PC-9 (cell line): Measurements from ENCODE around the gene UNCX. TPM values are rescaled to one million over a fixed set of nuclear protein-coding genes. Genes with fewer than 3 reads are reported as not detected.

Experiments used
- BruUV-seq: library from RNA; stranded (reverse); fragments of 400-500 nt; replicated peaks from 2 replicates; lab custom pipeline; 2021; lab: Mats Ljungman, UMichigan
- CTCF ChIA-PET: fragments of 300-600 bp; sonication (Branson Sonifier 250); formaldehyde crosslinking; loops from one replicate; lab custom pipeline; 2022; ENCODE audit warnings: antibody characterized with exemption; lab: Charles Lee
- POLR2A ChIA-PET: fragments of 300-600 bp; sonication (Branson Sonifier 250); formaldehyde crosslinking; loops from one replicate; lab custom pipeline; 2022; ENCODE audit warnings: antibody characterized with exemption; ENCODE audit not compliant: unreplicated experiment; lab: Charles Lee
- DNase-seq, 2 experiments: peaks; one replicate each; pipeline versions ENCODE4 v3.0.0 to v3.0.0-alpha.2; 2015 to 2022; ENCODE audit warnings: mixed read lengths in 1 of 2
- H2AFZ ChIP-seq: fragments of 200-600 bp; sonication (generic); 2 replicates; pipeline ENCODE4 v1.8.1; 2017; ENCODE audit warnings: antibody characterized with exemption
- H3F3A ChIP-seq: fragments of 200-600 bp; sonication (generic); 2 replicates; pipeline ENCODE4 v1.8.1; 2017; ENCODE audit warnings: antibody characterized with exemption, mild to moderate bottlenecking, low read depth; ENCODE audit not compliant: insufficient read depth
- H3K27ac ChIP-seq: fragments of 200-600 bp; sonication (generic); 2 replicates; pipeline ENCODE4 v1.6.1; 2016; ENCODE audit warnings: mixed run types
- H3K27me3 ChIP-seq: fragments of 200-600 bp; sonication (generic); 2 replicates; pipeline ENCODE4 v1.6.1; 2016; ENCODE audit warnings: low read depth, mixed run types; ENCODE audit not compliant: insufficient read depth
- H3K36me3 ChIP-seq: fragments of 200-600 bp; sonication (generic); 2 replicates; pipeline ENCODE4 v1.6.1; 2016; ENCODE audit warnings: low read depth, mixed run types
- H3K4me1 ChIP-seq: fragments of 200-600 bp; sonication (generic); replicated peaks from 2 replicates; pipeline ENCODE4 v1.6.1; 2016; ENCODE audit warnings: mixed run types; ENCODE audit not compliant: insufficient read depth
- H3K4me2 ChIP-seq: fragments of 200-600 bp; sonication (generic); 2 replicates; pipeline ENCODE4 v1.6.1; 2017; ENCODE audit warnings: mixed run types
- H3K4me3 ChIP-seq: fragments of 200-600 bp; sonication (generic); 2 replicates; pipeline ENCODE4 v1.6.1; 2016; ENCODE audit warnings: mixed run types
- H3K79me2 ChIP-seq: fragments of 200-600 bp; sonication (generic); 2 replicates; pipeline ENCODE4 v1.6.1; 2017; ENCODE audit warnings: low read depth, mixed run types
- H3K9me2 ChIP-seq: fragments of 200-600 bp; sonication (generic); 2 replicates; pipeline ENCODE4 v1.8.1; 2017; ENCODE audit warnings: mild to moderate bottlenecking; ENCODE audit not compliant: insufficient read depth
- H3K9me3 ChIP-seq: fragments of 200-600 bp; sonication (generic); 2 replicates; pipeline ENCODE4 v1.8.1; 2016; ENCODE audit warnings: low read depth; ENCODE audit not compliant: insufficient read depth
- H4K20me1 ChIP-seq: fragments of 200-600 bp; sonication (generic); 2 replicates; pipeline ENCODE4 v1.8.1; 2017; ENCODE audit not compliant: insufficient read depth
- EZH2 ChIP-seq: fragments of 200-600 bp; sonication (generic); IDR thresholded peaks from 2 replicates; pipeline ENCODE4 v1.8.0; 2017; ENCODE audit warnings: antibody characterized with exemption, low read depth
- intact Hi-C: fragments of 100-400 bp; cut with micrococcal nuclease; formaldehyde crosslinking; loops from one replicate; pipeline ENCODE4 v1.10.0; 2022; ENCODE audit not compliant: unreplicated experiment
- total RNA-seq: library from RNA; stranded (reverse); gene quantifications from 2 replicates; pipeline ENCODE4 v1.2.3, GENCODE V29; 2021
- TF ChIP-seq, protein P1 (sequence below): fragments of 200-600 bp; sonication (generic); conservative IDR thresholded peaks from 2 replicates; pipeline ENCODE4 v1.6.1; 2017; ENCODE audit warnings: mixed run types, antibody characterized with exemption, mild to moderate bottlenecking, moderate library complexity

Gene UNCX
- total RNA-seq, 1 experiment from 2014 or later, result not detected

DNA sequence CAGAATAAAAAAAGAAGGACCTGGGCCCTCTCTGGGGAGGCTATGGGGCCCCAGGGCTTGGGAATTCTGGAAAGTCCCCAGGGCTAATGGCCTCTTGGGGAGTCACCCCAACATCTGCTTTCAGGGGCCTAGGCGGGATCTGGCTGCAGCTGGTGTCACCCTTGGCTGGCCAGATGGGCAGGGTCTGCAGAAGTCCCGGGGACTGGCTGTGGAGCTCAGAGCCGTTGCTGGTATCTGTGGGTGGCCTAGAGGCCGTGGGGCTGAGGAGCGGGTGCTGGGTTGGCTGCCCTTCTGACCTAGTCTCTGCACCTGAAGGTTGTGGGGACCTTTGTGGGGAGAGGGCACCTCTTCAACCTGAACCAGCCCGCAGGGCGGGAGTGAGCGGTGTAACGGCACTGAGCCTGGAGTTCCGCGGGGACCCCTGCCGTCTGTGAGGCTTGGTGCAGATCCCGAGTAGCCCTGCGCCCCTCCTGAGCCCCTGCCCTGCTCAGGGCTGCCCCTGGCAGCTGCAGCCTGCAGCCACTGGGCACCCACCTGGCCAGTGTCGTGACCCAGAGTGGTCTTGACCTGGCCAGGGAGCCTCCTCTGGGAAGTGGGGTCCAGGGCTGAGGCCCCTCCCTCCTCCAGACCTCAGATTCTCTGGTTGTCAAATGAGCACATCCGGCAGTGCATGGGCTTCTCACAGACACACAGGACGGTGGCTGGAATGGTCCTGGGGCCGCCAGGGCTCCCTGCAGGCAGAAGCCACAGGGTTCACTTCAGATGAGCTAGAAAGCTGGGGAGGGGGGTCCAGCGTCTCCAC is 51.5 kb downstream of the UNCX start:
- no peak for DNase-seq
- no peaks in the 10 kb centered on the region for H3F3A ChIP-seq
- CTCF ChIA-PET, result no interaction called here
- no peaks in the 10 kb centered on the region for H3K9me3 ChIP-seq
- no TSS peak for BruUV-seq
- no peaks in the 10 kb centered on the region for H4K20me1 ChIP-seq
- no peaks in the 10 kb centered on the region for H3K36me3 ChIP-seq
- POLR2A ChIA-PET, result no interaction called here
- H3K4me3 ChIP-seq, result no peak overlapping the region
- no peaks in the 10 kb centered on the region for H3K9me2 ChIP-seq
- no peak overlapping the region for H2AFZ ChIP-seq
- H3K4me2 ChIP-seq, result no peak overlapping the region
- intact Hi-C loops, result no loop called here
- H3K27me3 ChIP-seq, result peaks cover 86% of the 10 kb centered on the region
- H3K27ac ChIP-seq, result no peak overlapping the region
- H3K4me1 ChIP-seq, result no peaks in the 10 kb centered on the region
- TF ChIP-seq EZH2, result no peak
- TF ChIP-seq, protein P1, sequence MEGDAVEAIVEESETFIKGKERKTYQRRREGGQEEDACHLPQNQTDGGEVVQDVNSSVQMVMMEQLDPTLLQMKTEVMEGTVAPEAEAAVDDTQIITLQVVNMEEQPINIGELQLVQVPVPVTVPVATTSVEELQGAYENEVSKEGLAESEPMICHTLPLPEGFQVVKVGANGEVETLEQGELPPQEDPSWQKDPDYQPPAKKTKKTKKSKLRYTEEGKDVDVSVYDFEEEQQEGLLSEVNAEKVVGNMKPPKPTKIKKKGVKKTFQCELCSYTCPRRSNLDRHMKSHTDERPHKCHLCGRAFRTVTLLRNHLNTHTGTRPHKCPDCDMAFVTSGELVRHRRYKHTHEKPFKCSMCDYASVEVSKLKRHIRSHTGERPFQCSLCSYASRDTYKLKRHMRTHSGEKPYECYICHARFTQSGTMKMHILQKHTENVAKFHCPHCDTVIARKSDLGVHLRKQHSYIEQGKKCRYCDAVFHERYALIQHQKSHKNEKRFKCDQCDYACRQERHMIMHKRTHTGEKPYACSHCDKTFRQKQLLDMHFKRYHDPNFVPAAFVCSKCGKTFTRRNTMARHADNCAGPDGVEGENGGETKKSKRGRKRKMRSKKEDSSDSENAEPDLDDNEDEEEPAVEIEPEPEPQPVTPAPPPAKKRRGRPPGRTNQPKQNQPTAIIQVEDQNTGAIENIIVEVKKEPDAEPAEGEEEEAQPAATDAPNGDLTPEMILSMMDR, result no peak
- no peaks in the 10 kb centered on the region for H3K79me2 ChIP-seq

DNA sequence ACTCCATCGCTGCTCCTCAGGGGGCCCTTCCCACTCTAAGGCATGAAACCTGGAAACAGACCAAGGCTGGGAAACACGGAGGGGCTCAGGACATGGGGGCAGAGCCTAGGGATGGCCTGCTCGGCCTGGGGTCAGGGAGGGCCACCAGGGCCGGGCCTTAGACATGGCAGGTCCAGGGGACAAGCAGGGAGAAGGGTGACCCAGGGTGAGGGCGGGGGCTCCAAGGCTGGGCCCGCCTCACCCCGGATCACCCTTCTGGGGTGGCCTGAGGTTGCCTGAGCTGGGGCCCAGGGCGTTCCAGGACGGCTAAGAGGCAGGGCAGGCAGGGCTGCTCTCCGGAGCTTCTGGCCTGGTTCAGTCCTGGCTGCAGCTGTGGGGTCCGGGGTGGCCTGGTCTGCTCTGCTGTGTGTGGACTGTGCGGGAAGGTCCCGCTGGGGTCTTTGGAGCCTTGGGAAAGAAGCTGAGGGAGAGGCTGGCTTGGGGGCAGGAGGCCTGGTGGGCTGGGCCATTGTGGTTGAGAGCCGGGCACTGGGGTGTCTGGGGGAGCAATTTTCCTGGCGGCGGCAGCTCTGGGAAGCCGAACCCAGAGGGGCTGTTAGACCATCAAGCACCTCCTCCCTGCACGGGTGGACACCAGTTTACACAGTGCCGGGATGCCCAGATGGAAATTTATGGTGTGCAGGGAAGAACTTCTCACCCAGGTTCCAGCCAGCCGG is 52.2 kb downstream of the UNCX start:
- Histone ChIP-seq H4K20me1 (no peaks in the 10 kb centered on the region), H3F3A (no peaks in the 10 kb centered on the region), H3K27ac (no peak overlapping the region), H3K4me2 (no peak overlapping the region), H3K79me2 (no peaks in the 10 kb centered on the region), H3K4me1 (no peaks in the 10 kb centered on the region), H3K4me3 (no peak overlapping the region), H3K27me3 (peaks cover 86% of the 10 kb centered on the region), H3K9me3 (no peaks in the 10 kb centered on the region), H3K9me2 (no peaks in the 10 kb centered on the region), H2AFZ (no peak overlapping the region), H3K36me3 (no peaks in the 10 kb centered on the region)
- no TSS peak for BruUV-seq
- intact Hi-C loops, result no loop called here
- no peak for DNase-seq
- ChIA-PET CTCF (no interaction called here), POLR2A (no interaction called here)
- TF ChIP-seq EZH2, result no peak
- TF ChIP-seq, protein P1, result no peak

DNA sequence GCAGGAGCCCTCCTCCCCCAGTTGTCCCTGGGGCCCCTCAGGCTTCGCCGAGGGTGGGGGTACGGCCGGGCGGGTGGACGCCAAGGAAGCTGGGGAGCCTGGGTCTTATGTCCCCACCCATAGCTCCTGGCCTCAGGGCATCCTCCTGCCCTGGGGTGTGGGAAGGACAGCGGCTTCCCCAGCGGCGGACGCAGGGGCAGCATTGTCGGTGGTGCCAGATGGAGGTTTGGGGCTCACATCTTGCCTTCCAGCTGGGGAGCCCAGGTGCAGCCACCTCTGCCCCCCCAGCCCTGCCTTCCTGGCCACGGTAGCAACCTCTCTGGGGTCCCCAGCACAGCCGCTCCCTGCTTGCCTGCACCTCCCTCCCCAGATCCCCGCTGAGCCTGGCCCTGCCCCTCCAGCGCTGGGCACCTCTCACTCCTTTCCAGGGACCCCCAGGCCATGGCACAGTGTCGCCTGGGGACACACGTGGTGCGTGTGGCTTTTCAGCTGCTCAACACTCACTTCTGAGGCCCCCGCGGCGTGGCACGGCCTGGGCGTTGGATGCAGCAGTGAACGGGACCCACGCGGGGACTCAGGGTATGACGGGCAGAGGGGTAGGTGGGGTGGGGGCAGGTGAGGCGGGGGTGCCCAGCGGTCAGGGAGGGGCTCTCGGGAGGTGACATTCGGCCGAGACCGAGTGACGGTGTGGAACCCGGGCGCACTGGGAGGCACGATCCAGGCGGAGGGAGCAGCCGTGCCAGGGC is 53.1 kb downstream of the UNCX start:
- TF ChIP-seq, protein P1, result no peak
- no peak for TF ChIP-seq EZH2
- no peaks in the 10 kb centered on the region for H3K79me2 ChIP-seq
- no peak overlapping the region for H3K27ac ChIP-seq
- no peak overlapping the region for H3K4me3 ChIP-seq
- no peak overlapping the region for H2AFZ ChIP-seq
- intact Hi-C loops, result no loop called here
- CTCF ChIA-PET, result no interaction called here
- H3K9me2 ChIP-seq, result no peaks in the 10 kb centered on the region
- no peaks in the 10 kb centered on the region for H3K4me1 ChIP-seq
- H3K4me2 ChIP-seq, result no peak overlapping the region
- POLR2A ChIA-PET, result no interaction called here
- no peaks in the 10 kb centered on the region for H3F3A ChIP-seq
- H3K27me3 ChIP-seq, result peaks cover 93% of the 10 kb centered on the region
- no peaks in the 10 kb centered on the region for H3K9me3 ChIP-seq
- no peak for DNase-seq
- no TSS peak for BruUV-seq
- H3K36me3 ChIP-seq, result no peaks in the 10 kb centered on the region
- H4K20me1 ChIP-seq, result no peaks in the 10 kb centered on the region

Other genes with a start within 250 kb of the UNCX start
- gene CYP2W1, start 249.7 kb upstream of the UNCX start, total RNA-seq, result 0.63 TPM in 1 of 2 replicates, not detected in the other
- 3.4 and 4.3 TPM in 2 replicates for gene GPR146, start 188.3 kb upstream of the UNCX start, total RNA-seq
- 0.37 and 0.85 TPM in 2 replicates for gene GPER1, start 144.8 kb upstream of the UNCX start, total RNA-seq
- gene ZFAND2A, start 72.7 kb upstream of the UNCX start, total RNA-seq, result 51.2 and 65.1 TPM in 2 replicates
- 104 and 115 TPM in 2 replicates for gene MICALL2, start 226.6 kb downstream of the UNCX start, total RNA-seq